Muscle of leg (tissue), 16 donors: ENCODE results near the gene KLHL34. TPM values are rescaled to one million over a fixed set of nuclear protein-coding genes. Genes with fewer than 3 reads are reported as not detected.

ENCODE experiments used
- DNase-seq: peaks from one replicate; pipeline ENCODE4 v3.0.0; 2013
- H3K27ac ChIP-seq: one replicate; pipeline ENCODE4 v1.5.1; 2013; ENCODE audit warnings: mild to moderate bottlenecking, low read length, control low read depth
- H3K27me3 ChIP-seq: one replicate; pipeline ENCODE4 v1.6.1; 2013; ENCODE audit warnings: low read length; ENCODE audit not compliant: control insufficient read depth, insufficient read depth
- H3K36me3 ChIP-seq: one replicate; pipeline ENCODE4 v1.6.1; 2013; ENCODE audit warnings: low read length; ENCODE audit not compliant: control insufficient read depth, insufficient read depth
- H3K4me1 ChIP-seq: one replicate; pipeline ENCODE4 v1.6.1; 2013; ENCODE audit warnings: low read length; ENCODE audit not compliant: control insufficient read depth, insufficient read depth
- H3K4me3 ChIP-seq: one replicate; pipeline ENCODE4 v1.5.1; 2013; ENCODE audit warnings: low read length, control low read depth
- H3K9me3 ChIP-seq: replicated peaks from 2 replicates; pipeline ENCODE4 v1.6.1; 2013; ENCODE audit warnings: low read depth, low read length; ENCODE audit not compliant: control insufficient read depth
- WGBS: methylation state at CpG from one replicate; pipeline ENCODE4 v1.1.5; 2013; ENCODE audit warnings: missing lambda C conversion rate; ENCODE audit not compliant: insufficient coverage; 5-methylcytosine and 5-hydroxymethylcytosine counted together
- long read RNA-seq, 11 donors: transcript quantifications; one replicate each; lab custom pipeline, GENCODE V29; 2026
- polyA plus RNA-seq, 8 donors: library from polyadenylated mRNA; unstranded; fragments of 120-200 nt; gene quantifications; one replicate each; pipeline versions ENCODE4 v1.2.1 to v1.2.3, GENCODE V29; 2013; ENCODE audit warnings: inconsistent platforms in 1 of 8, low replicate concordance in 1 of 8; ENCODE audit not compliant: insufficient read length in 8 of 8, insufficient read depth in 1 of 8
- total RNA-seq: library from RNA; stranded (reverse); fragments of 120-200 nt; gene quantifications from one replicate; pipeline ENCODE4 v1.2.4, GENCODE V29; 2013

The KLHL34 gene, protein sequence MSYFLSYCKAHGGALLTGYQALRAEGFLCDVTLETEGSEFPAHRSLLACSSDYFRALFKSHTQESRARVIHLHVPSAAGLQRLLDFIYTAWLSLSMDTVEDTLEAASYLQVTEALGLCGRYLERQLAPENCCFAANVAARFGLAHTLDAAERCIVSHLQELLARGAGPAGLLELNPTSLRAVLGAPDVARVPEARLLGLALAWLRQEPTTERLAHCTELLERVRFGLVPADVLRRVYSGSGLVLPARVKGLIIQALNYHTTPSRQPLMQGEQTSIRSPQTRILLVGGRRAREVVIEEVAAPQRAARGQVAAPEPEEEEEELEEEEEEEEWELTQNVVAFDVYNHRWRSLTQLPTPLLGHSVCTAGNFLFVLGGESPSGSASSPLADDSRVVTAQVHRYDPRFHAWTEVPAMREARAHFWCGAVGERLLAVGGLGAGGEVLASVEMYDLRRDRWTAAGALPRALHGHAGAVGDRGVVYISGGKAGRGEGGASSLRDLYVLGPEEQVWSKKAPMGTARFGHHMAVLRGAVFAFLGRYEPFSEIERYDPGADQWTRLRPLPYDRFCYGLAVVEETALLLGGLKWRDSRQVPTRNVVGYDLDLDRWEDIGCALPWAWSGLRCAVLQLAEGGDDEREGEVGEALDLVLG
- total RNA-seq = 0.09 TPM
- under 1 TPM; 0.05 to 0.15 (median 0.11) TPM for polyA plus RNA-seq
- long read RNA-seq, donor 1 = 0 reads
- long read RNA-seq, donor 2 = 0 reads
- long read RNA-seq, donor 3 = 0 reads
- long read RNA-seq, donor 4 = 0 reads
- long read RNA-seq, donor 5, partial matches to known transcripts = 0 of 1 reads
- long read RNA-seq, donor 5, other reads (novel, unspliced or antisense) = 0 of 1 reads
- long read RNA-seq, donor 6 = 0 reads
- long read RNA-seq, donor 7 = 0 reads
- long read RNA-seq, donor 8, partial matches to known transcripts = 0 of 3 reads
- long read RNA-seq, donor 8, other reads (novel, unspliced or antisense) = 0 of 3 reads
- long read RNA-seq, donor 9, partial matches to known transcripts = 0 of 1 reads
- long read RNA-seq, donor 9, other reads (novel, unspliced or antisense) = 0 of 1 reads
- long read RNA-seq, donor 10 = 0 reads
- long read RNA-seq, donor 11, partial matches to known transcripts = 0 of 3 reads
- long read RNA-seq, donor 11, other reads (novel, unspliced or antisense) = 0 of 3 reads

DNA sequence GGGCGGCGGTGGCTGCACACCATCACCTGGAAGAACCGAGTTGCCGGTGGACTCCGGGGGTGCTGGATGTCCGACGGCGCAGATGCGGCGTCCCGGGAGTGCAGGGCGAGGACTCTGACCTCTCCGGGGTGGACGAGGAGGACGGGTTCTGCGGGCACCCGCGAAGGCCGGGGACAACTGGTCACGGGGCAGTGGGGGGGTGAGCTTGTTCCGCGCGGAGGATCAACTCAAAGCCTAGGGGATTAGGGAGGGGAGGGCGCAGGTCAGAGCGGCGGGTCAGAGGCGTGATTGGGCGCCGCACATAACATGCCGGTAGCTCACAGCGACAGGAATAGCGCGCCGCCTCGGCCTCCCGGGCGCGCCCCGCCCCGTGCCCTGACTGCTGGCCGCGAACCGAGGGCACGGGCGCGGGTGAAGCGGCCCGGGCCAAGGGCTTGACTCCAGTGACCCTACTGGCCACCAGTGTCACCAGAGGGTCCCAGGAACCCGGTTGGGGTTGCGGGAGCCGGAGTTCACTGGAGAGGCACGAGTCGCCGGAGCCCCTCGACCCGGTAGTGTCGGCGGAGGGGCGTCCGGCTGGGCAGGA is at the start of gene KLHL34:
Gene KLHL34 (minus strand): TSS at position 179 of the 586 bp plus-strand sequence. CDS start 542 bp downstream, outside the sequence.
- Histone ChIP-seq H3K9me3 (peaks cover 3% of the 10 kb centered on the region), H3K36me3 (no peaks in the 10 kb centered on the region), H3K27ac (no peak within 1 kb of the TSS), H3K4me3 (peak within 1 kb of the TSS; percentile 24), H3K4me1 (no peaks in the 10 kb centered on the region), H3K27me3 (peaks cover 48% of the 10 kb centered on the region)
- DNase-seq = no peak
- WGBS = 37% methylated on average over 58 of the region's 60 CpGs

DNA sequence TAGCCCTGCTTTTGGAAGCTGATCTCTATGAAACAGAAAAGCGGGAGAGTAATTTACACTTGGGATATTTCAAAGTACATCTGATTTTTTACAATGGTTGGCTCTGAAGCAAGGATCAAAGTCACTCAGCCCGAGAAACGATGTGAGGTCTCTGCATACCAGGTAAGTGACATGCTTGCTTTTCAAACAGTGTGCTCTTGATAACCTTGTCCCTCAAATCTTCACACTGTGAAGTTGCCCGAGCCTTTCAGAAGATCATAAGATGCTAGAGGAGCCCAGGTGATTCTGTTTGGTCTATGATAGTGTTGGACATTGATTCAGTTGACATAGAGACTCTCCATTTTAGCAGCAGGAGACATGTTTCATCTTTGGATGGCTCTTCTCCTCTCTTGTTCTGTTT is 47.1 kb upstream of the KLHL34 start:
- H3K27me3 ChIP-seq = peaks cover 6% of the 10 kb centered on the region
- WGBS = 100% methylated on average over 2 of the region's 4 CpGs
- no peak overlapping the region for H3K27ac ChIP-seq

DNA sequence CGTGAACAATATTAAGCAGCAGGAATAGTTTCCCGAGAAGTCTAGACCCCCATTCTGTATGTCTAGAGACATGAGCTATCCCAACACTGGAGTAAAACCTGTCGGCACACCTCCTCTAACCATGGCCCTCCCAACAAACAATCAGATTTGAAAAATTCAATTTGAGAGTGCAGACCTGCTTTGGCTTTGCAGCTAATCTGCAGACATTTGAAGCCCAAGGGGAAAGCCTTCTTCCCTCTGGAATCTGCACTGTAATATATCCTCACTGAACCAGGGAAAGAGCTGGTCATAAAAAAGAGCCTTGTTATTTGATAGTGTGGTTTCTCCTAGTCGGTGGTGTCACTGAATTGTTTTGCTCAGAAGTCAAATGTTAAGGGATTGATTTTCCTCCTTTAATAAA is 44.6 kb upstream of the KLHL34 start:
- 68% methylated on average over 2 of the region's 4 CpGs for WGBS
- H3K27ac ChIP-seq = no peak overlapping the region
- no peaks in the 10 kb centered on the region for H3K36me3 ChIP-seq
- no peak overlapping the region for H3K4me3 ChIP-seq
- H3K9me3 ChIP-seq = no peaks in the 10 kb centered on the region
- H3K4me1 ChIP-seq = no peaks in the 10 kb centered on the region
- DNase-seq = no peak
- peaks cover 6% of the 10 kb centered on the region for H3K27me3 ChIP-seq

More for the DNA sequence above, 47.1 kb upstream of the KLHL34 start:
- Histone ChIP-seq H3K4me3 (no peak overlapping the region), H3K9me3 (no peaks in the 10 kb centered on the region), H3K36me3 (no peaks in the 10 kb centered on the region), H3K4me1 (no peaks in the 10 kb centered on the region)
- DNase-seq = no peak

DNA sequence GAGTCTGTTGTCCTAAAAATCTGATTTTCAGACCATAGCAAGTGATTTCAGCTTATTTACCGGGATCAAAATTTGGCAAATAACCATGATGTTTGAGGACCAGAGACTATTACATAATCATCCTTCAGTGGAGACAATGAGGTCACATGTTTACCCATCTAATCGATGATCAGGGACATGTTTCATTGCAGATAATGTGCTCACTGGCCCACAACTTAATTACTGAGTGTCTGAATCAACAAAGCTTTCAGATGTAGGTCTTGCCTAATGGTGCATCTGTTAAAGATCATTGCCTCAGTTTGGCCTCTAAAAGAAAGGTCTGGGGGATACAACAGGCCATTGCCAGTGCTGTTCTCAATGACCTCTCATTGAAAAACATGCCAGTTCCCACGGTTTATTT is 42.8 kb upstream of the KLHL34 start:
- Histone ChIP-seq H3K4me3 (no peak overlapping the region), H3K36me3 (no peaks in the 10 kb centered on the region), H3K9me3 (no peaks in the 10 kb centered on the region), H3K4me1 (no peaks in the 10 kb centered on the region), H3K27me3 (peaks cover 6% of the 10 kb centered on the region), H3K27ac (no peak overlapping the region)
- WGBS = 78% methylated on average over 1 of the region's 3 CpGs
- no peak for DNase-seq

DNA sequence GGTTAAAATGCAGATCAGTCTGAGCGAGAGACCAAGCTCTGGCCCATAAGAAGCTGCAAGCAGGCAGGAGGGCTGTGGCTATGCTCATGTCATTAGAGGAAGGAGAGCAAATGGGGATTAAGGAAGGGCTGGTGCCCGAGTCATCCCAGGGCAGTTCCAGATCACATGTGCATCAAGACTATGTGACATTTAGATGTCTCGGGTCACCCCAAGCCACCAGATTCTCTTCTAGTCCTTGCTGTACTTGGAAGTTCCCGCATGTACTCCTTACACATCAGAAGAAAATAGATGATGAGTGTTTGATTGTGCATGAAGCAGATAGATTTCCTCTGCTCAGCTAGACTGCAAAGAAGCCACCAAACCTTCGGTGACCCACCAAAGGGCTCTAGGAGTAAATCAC is 42.1 kb upstream of the KLHL34 start:
- Histone ChIP-seq H3K4me1 (no peaks in the 10 kb centered on the region), H3K27ac (no peak overlapping the region)
- DNase-seq = no peak

DNA sequence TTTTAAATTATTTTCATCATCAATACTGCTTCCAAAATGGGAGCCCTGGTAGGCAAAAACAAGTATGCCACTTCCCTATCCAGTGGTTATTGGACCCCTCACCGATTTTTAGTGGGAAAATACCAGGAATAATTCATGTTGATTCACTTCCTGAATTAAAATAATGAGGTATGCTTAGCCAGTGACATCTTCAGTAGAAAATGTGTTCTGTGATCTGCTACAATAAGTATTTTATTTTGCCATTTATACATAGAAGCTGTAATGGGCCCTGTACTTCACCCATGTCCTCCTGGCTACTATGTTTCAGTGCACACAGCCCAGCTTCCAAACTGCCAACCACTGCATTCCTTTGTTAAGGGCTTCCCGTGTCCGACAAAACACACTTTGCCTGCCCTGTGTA is 41.0 kb upstream of the KLHL34 start:
- H3K27ac ChIP-seq = no peak overlapping the region
- no peaks in the 10 kb centered on the region for H3K9me3 ChIP-seq
- no peak overlapping the region for H3K4me3 ChIP-seq
- DNase-seq = no peak
- WGBS = no CpG with 5 or more reads among the region's 3 CpGs
- no peaks in the 10 kb centered on the region for H3K36me3 ChIP-seq
- peaks cover 6% of the 10 kb centered on the region for H3K27me3 ChIP-seq
- H3K4me1 ChIP-seq = no peaks in the 10 kb centered on the region

More for the DNA sequence above, 42.1 kb upstream of the KLHL34 start:
- Histone ChIP-seq H3K9me3 (no peaks in the 10 kb centered on the region), H3K36me3 (no peaks in the 10 kb centered on the region), H3K27me3 (peaks cover 6% of the 10 kb centered on the region), H3K4me3 (no peak overlapping the region)
- 75% methylated on average over 2 of the region's 5 CpGs for WGBS

DNA sequence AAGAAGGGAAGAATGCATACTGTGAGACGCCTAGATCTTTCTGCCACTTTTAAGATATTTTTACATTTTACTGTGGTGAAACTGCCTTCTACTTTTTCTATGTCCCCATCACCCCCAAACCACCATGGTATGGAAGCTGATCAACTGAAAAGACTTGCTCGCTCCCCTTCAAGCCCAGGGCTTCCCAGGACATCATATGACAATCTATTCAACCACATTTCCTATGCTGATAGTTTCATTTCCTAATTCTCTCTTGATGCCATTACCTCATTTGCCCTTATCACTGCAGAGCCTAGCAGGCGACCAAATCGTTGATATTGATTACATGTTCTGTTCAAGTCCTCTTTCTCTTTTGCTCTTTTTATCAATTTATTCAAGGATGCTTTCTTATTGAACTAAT is 40.1 kb upstream of the KLHL34 start:
- Histone ChIP-seq H3K27me3 (peaks cover 5% of the 10 kb centered on the region), H3K9me3 (no peaks in the 10 kb centered on the region), H3K36me3 (no peaks in the 10 kb centered on the region), H3K4me3 (no peak overlapping the region), H3K4me1 (no peaks in the 10 kb centered on the region), H3K27ac (no peak overlapping the region)
- 67% methylated on average over 1 of the region's 4 CpGs for WGBS
- no peak for DNase-seq

DNA sequence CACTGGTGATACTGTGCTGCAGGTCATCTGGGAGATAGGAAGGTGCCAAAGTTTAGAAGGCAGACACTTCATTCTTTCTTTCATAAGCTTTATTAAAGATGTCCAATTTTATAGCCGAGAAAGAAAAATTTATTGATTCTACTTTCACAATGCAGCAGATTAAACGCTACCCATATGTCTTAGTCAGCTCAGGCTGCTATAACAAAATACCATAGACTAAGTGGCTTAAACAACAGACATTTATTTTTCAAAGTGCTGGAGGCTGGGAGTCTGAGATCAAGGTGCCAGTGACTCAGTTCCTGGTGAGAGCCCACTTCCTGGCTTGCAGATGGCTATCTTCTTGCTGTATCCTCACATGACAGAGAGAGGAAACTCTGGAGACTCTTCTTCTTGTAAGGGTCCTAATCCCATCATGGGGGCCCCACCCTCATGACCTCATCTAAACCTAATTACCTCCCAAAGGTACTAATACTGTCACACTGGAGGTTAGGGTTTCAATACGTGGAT is 33.4 kb upstream of the KLHL34 start:
- Histone ChIP-seq H3K36me3 (no peaks in the 10 kb centered on the region), H3K4me3 (no peak overlapping the region), H3K9me3 (no peaks in the 10 kb centered on the region), H3K4me1 (no peaks in the 10 kb centered on the region), H3K27me3 (peaks cover 4% of the 10 kb centered on the region), H3K27ac (no peak overlapping the region)
- no CpG with 5 or more reads among the region's 3 CpGs for WGBS
- no peak for DNase-seq

DNA sequence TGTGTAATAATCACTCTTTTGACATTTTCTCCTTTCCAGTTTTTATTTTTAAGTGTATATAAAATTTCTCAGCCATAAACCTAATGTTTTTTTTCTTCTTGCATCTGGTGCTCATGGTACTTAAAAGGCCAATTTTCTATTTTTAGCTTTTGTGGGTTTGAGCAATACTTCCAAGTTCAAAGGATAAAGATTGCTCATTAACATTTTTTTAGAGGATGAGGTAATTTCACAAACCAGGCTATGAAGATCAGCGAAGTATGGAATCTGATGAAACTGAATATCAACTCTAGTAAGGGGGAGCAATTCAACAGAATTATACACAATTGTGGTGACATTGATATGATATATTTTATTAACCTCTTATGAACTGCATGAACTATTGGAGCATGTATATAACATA is 25.8 kb upstream of the KLHL34 start:
- H3K27ac ChIP-seq = no peak overlapping the region
- no peak for DNase-seq
- no peaks in the 10 kb centered on the region for H3K4me1 ChIP-seq
- no peaks in the 10 kb centered on the region for H3K36me3 ChIP-seq
- WGBS = no CpG with 5 or more reads among the region's 1 CpG
- H3K27me3 ChIP-seq = peaks cover 12% of the 10 kb centered on the region
- H3K9me3 ChIP-seq = no peaks in the 10 kb centered on the region
- no peak overlapping the region for H3K4me3 ChIP-seq
